ENCODE data around the gene MYOZ1.
A peak's percentile ranks its signal among the peaks of the same experiment; 100 is the strongest.
"Not testable (repeated sequence)": the region's sequence is repeated elsewhere in the genome, so short reads cannot be mapped to it uniquely, and the experiment has no call there.

The MYOZ1 gene

GRCh38 chr10:73647211-73647874 is 6.1 kb upstream of the MYOZ1 start:
- DNase-seq, result no peak

- DNase-seq, result no peak
Measured at GRCh38 chr10:73646598-73647041, 5.3 kb upstream of the MYOZ1 start.

GRCh38 chr10:73645251-73645650 is 4.0 kb upstream of the MYOZ1 start:
- DNase-seq, result no peak

GRCh38 chr10:73644767-73645166 is 3.5 kb upstream of the MYOZ1 start:
- DNase-seq, result no peak

- peak; percentile 21 for DNase-seq
Measured at GRCh38 chr10:73644015-73644743, 2.9 kb upstream of the MYOZ1 start.

- no peak for DNase-seq
Measured at GRCh38 chr10:73643362-73643761, 2.1 kb upstream of the MYOZ1 start.

GRCh38 chr10:73639286-73639685 is 2.0 kb downstream of the MYOZ1 start:
- DNase-seq, result no peak

GRCh38 chr10:73635781-73636180 is 5.5 kb downstream of the MYOZ1 start:
- DNase-seq, result no peak

- no peak for DNase-seq
Measured at GRCh38 chr10:73634421-73634820, 6.9 kb downstream of the MYOZ1 start.

- no peak for DNase-seq
Measured at GRCh38 chr10:73629165-73629564, 12.1 kb downstream of the MYOZ1 start.

- DNase-seq, result no peak
Measured at GRCh38 chr10:73628405-73628804, 12.9 kb downstream of the MYOZ1 start.

- DNase-seq, result no peak
Measured at GRCh38 chr10:73627300-73627699, 14.0 kb downstream of the MYOZ1 start.

GRCh38 chr10:73625884-73626752 is 15.2 kb downstream of the MYOZ1 start:
- peak; percentile 92 for DNase-seq

- peak; percentile 61 for DNase-seq
Measured at GRCh38 chr10:73625004-73625883, 16.0 kb downstream of the MYOZ1 start.

GRCh38 chr10:73623056-73623455 is 18.2 kb downstream of the MYOZ1 start:
- no peak for DNase-seq

- not testable (repeated sequence) for DNase-seq
Measured at GRCh38 chr10:73620974-73621373, 20.3 kb downstream of the MYOZ1 start.

- not testable (repeated sequence) for DNase-seq
Measured at GRCh38 chr10:73617143-73617542, 24.1 kb downstream of the MYOZ1 start.

- no peak for DNase-seq
Measured at GRCh38 chr10:73614720-73615119, 26.6 kb downstream of the MYOZ1 start.

GRCh38 chr10:73609116-73609515 is 32.2 kb downstream of the MYOZ1 start:
- DNase-seq, result no peak

- no peak for DNase-seq
Measured at GRCh38 chr10:73601486-73601921, 39.8 kb downstream of the MYOZ1 start.

- no peak for DNase-seq
Measured at GRCh38 chr10:73597346-73597745, 43.9 kb downstream of the MYOZ1 start.

- DNase-seq, result no peak
Measured at GRCh38 chr10:73593812-73594211, 47.5 kb downstream of the MYOZ1 start.

Measured in T1000 (cell line).